Inflammatory macrophage treated with lipopolysaccharide for 4 hours (primary cell): ENCODE results near the gene LYSMD4.

Experiments used
- DNase-seq: peaks from one replicate; pipeline ENCODE4 v3.0.0-alpha.2; 2020

Gene LYSMD4

DNA sequence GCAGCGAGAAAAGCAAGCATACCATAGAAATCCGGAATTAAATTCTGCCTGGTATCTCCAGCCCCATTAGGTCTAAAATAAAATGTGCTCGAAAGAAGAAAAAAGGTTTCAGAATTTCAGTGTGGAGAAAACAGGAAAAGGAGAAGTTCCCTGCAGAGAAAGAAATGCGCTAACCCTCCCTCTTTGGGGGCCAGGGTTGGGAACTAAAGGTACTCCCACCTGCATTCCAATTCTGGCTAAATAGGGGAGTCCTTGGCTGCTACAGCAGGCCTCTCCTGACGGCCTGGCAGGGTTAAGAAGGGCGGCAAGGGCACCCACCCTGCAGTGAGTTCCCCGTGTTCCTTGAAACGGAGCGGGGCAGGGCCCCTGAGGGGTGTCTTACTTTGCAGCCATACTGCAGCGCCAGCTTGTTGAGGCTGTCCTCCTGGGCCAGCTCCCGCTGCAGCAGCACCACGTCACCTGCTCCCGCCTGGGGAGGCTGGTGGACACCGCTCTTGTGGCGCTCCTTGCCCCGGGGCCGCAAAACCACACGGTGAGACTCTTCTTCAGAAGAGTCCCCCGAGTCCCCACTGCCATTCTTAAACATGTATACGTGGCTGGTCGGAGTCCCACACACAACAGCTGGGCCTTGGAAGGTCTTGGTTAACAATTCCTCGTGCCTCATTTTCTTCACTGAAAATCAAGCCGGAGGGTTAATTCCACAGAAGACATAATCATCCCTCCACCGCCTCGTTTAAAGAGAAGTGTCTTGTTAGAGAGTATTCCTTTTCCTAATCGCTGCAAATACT lies 1.7 kb downstream of the LYSMD4 start:
- no peak for DNase-seq

DNA sequence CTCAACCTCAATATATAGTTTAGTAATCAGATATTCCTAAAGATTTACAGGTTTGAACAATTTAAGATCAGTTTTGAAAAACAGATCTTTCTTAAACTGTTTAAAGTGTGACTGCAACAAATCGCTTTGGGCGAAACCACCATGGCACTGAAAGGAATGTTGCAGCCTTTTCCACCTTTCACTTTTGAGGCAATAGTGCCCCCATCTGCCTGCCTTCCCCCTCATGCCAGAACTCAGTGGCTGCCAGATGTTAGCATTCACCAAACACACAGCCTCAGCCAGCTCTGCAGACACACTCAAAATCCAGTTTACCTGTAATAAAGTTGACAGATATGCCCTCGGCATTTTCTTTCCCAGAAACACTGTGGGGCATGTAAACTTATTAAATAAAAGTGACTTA lies 3.3 kb downstream of the LYSMD4 start:
- peak; percentile 16 for DNase-seq

DNA sequence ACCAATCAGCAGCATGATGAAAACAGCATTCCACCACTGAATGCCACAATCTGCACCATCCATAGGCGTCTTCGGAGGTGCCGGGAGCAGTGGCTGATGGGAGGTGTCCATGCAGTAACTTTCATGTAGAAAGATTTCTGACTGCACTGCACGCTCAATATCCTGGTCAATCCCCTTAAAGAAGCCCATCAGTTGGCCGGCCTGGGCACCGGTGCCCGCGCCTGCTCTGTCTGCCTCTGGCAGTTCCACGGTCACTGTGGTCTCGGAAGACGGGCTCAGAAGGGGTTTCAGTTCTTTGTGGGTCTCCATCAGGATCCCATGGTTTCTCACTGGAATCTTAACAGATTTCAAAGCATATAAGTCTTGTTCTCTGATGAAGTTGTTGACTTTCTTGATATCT lies 3.9 kb downstream of the LYSMD4 start:
- DNase-seq = no peak

DNA sequence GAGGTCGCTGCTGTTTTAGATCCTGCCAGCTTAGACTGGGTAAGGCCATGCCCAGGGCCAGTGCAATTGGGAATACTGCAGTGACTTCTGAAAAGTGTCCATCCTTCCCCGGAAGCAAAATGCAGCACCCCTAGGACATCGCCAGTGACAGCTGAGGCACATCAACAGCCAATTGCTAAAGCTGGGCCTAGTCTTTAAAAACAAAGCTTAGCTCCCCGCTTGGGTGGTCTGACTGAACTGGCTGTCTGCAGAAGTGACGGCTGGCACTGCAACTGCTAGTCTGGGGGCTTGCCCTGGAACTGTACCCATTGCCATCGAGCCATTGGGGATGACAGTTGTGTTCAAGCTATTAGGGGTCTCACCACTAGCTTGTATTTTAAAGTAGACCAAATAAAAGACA lies 4.3 kb downstream of the LYSMD4 start:
- DNase-seq = no peak

- DNase-seq = no peak
These were observed 5.5 kb downstream of the LYSMD4 start for GRCh38 chr15:99727733-99728132.

GRCh38 chr15:99727330-99727729 lies 5.9 kb downstream of the LYSMD4 start:
- no peak for DNase-seq

GRCh38 chr15:99726333-99726732 lies 6.9 kb downstream of the LYSMD4 start:
- DNase-seq = no peak

- DNase-seq = peak; percentile 38
These were observed 10.8 kb downstream of the LYSMD4 start for GRCh38 chr15:99722406-99722805.

- no peak for DNase-seq
These were observed 11.3 kb downstream of the LYSMD4 start for GRCh38 chr15:99721896-99722295.

DNA sequence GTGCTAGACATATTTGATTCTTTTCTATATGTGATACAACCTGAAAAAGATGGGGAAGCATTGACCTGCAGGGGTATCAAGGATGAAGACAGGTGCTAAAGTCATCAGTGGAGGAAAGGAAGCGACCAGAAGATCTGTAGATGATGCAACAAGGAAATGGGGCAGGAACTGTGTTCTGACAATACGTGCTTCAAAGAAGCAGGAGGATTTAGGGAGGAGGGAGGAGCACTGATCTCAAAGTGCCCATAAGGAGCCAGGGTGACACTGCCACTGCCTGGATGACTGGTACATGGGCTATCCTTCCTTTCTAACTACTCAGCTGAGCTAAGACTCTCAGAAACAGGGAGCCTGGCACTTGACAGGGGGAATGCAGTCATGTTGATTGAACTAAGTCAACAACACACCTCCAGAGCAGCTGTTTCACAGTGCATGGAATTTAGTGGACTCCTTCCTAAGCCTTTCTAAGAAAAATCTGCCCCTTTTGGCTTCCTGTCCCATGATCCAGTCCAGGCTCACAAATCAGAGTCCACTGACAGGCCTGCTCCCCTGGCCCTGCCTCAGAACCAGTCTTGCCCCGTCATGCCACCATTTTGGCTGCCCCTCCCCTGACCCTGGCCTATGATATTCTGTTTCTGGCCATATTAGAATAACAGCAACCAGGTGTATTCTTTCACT lies 12.0 kb downstream of the LYSMD4 start:
- no peak for DNase-seq

GRCh38 chr15:99720533-99720932 lies 12.7 kb downstream of the LYSMD4 start:
- DNase-seq = no peak

DNA sequence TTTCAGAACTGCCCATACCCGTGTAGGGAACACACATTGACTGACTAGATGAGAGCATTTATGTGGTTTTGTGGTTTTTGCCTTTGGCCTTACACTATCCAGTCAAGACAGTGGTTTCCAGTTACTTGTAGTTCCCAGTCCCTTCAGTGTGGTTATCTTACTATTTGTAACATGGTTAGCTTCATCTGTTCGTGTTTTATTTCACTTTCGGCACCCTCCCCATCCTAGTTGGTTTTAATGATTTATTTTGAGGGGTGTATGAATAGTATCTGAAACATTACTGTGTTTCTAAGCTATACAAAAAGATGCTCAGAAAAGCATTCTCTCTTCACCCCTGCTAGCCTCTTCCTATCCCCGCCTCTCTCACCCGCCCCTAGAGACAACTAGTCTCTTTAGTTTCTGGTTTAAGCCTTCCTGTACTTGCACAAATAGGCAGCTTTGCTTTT lies 14.1 kb downstream of the LYSMD4 start:
- peak; percentile 32 for DNase-seq

DNA sequence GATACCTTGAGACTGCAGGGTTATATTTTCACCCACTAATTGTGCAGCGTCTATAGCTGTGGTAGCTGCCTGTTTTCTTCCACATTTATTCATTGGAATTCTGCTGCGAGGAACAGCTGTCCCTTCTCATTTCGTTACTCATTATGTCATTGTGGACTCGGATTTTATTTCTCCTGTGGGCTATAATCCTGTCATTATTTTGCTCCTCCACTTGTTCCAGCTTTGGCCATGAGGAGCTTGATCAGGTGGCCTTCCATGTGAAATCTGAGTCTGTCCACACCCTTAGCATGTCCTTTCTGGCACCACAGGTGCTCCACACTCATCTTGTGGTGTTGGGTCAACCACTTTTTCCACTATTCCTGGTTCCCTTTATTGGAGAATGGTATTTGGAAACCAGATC lies 14.8 kb downstream of the LYSMD4 start:
- no peak for DNase-seq

GRCh38 chr15:99717161-99718009 lies 15.9 kb downstream of the LYSMD4 start:
- DNase-seq = no peak

DNA sequence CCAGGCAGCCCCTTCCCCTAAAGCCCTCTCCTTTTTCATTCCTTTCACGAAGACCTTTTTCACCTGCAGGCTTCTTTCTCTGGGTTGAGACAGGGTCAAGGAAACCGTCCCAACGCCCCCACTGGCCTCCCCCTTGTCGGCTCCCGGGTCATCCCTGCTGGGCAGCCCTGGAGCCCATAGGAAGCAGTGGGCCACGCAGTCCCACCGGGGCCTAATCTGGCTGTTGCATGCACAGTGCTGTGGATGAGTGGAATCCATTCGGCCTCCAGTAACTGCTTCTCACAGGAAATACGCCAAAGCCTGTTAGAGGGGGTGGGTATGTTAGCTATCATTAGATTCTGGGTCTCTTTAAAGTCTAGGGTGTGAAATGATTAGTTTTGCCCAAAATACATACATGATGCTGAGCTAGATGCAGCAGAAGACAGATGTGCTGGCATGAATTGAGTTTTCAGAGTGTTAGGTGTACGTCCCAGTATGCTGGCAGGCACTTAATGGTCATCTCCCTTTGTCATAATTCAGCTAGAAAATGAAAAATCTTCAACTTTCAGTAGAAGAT lies 16.6 kb downstream of the LYSMD4 start:
- DNase-seq = no peak

DNA sequence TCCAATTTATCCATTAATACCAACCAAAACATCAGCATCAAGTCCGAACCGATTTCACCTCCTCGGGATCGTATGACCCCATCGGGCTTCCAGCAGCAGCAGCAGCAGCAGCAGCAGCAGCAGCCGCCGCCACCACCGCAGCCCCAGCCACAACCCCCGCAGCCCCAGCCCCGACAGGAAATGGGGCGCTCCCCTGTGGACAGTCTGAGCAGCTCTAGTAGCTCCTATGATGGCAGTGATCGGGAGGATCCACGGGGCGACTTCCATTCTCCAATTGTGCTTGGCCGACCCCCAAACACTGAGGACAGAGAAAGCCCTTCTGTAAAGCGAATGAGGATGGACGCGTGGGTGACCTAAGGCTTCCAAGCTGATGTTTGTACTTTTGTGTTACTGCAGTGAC lies 20.8 kb downstream of the LYSMD4 start:
- DNase-seq = no peak

DNA sequence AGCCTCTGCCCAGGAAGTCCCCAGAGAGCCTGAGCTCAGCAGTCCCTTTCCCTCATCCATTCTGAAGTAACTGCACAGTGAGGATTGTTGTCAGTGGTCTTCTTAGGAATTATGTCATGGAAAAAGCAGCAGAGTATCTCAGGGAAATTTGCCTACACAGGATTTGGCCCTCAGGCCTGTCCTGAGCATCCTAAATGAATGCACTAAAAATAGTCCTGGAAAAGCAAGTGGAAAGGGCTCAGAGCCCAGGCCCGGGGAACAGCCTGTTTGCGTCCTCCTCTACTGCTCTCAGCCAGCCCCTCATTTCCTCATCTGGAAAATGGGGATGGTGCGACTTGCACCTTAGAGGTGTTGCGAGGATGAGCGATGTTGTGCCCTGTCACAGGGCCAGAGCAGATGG lies 21.6 kb downstream of the LYSMD4 start:
- no peak for DNase-seq

DNA sequence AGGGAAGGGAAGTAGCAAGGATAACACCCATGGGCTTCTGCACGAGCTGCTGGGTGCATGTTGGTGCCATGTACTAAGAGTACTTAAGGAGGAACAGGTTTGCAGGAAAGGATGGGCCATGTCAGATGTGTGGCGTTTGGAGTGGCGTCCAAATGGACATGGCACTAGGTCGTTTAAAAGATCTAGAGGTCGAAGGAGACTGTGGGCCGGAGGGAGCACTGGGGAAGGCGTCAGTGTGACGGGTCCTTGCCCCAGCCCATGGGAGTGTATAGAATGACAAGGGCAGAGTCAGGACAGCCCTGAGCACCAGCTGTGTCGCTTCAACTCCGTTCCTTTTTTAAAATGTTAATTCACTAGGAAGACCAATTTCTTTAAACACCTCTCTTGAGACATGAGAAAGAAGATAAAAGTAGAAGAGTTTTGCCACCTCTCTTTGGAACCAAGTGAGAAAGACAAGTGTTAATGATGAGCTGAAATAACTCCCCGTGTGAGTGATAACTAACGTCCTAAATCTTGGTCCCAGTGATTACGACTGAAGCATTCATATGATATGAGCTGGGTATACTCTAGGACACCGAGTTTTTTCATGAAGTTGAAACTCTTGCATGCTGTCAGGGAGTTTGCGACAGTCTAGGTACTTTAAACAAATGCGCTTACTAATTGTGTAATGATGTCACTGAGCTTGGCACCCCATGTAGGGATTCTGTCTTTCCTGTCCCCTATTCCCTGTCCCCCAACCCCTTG lies 23.8 kb downstream of the LYSMD4 start:
- DNase-seq = no peak

DNA sequence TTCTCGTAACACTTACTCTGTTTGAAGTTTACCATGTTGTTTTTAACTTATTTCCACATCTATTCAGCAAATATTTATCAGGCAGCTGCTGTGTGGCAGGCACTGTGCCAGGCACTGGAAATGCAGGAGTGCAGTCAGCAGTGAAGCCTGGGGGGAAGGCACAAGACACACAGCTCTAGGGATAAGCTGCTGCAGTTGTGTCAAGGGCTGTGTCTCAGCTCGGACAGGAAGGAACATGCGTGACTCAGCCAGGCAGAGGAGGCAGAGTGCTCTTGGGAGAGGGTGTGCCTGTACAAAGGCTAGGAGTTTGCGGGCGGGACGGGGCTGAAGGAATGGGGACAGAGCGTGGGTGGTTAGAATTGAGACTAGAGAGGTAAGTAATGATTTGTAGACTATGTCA lies 24.7 kb downstream of the LYSMD4 start:
- peak; percentile 77 for DNase-seq

DNA sequence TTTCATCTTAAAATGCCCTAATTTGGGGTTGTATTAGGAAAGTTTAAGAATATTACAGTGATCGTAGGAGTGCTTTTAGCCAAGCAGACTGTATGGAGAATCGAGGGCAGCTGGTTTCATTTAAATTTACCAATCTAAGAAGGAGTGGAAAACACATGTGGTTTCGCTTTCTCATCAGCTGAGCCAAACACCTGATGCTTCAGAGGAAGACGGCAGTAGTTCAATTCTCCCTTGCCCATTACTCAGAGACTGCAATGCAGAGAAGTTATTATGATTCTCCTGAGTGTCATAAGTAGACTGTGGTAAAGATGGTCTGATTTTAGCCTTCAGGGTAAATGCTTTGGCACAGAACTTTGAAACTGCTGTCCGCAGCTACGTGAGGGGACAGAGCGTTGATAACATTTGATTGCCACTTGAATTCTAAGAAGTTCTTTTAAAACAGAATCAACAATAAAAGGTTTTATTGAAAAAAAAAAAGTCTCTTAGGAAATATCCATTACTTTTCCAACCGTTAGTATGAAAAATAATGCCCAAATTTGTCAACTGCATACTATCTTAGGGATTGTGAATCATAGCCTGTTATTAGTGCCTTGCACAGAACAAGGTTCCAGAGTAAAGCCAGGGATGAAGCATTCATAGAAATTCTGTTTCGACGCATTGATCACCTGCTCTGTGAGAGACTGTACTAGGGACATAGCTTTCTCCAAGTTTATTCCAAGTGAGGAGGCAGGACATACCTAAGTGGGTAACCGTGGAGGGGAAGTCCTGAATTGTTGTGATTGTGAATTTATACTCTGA lies 25.6 kb downstream of the LYSMD4 start:
- DNase-seq = no peak

- DNase-seq = no peak
These were observed 26.5 kb downstream of the LYSMD4 start for GRCh38 chr15:99706557-99707303.
